Skeletal muscle cell (primary cell): ENCODE data around the gene HPS3.
"Not testable (repeated sequence)": the region's sequence is repeated elsewhere in the genome, so short reads cannot be mapped to it uniquely, and the experiment has no call there.

ENCODE experiments used
- DNase-seq: peaks from one replicate; pipeline ENCODE4 v3.0.0-alpha.2; 2010; ENCODE audit warnings: low read depth
- H3K4me3 ChIP-seq: 2 replicates; pipeline ENCODE4 v1.5.1; 2011; ENCODE audit warnings: low read depth, mild to moderate bottlenecking, control low read depth, low read length, moderate library complexity

Gene HPS3

GRCh38 chr3:149217347-149217746 is 87.9 kb downstream of the HPS3 start:
- no peak overlapping the region for H3K4me3 ChIP-seq
- no peak for DNase-seq

GRCh38 chr3:149219380-149220121 is 90.1 kb downstream of the HPS3 start:
- not testable (repeated sequence) for DNase-seq, H3K4me3 ChIP-seq

- H3K4me3 ChIP-seq: no peak within 1 kb of the TSS
Measured at GRCh38 chr3:149221783-149222517, 92.5 kb downstream of the HPS3 start, which contains the start of gene CP. Gene CP, minus strand, starts transcription at chr3:149221829. Its CDS starts 37 bp downstream, at chr3:149221792.

More at GRCh38 chr3:149221783-149222517, 92.5 kb downstream of the HPS3 start, which contains the start of gene CP:
- no peak for DNase-seq
